ENCODE data around the gene IL1R2. TPM values are rescaled to one million over a fixed set of nuclear protein-coding genes. Genes with fewer than 3 reads are reported as not detected.

Gene IL1R2
- total and polyA plus RNA-seq, 2 of the 13 experiments (the other 11 are each of a cell fraction or from before 2014, with no cell fraction given): 3.6 to 7.3 TPM

GRCh38 chr2:101960819-101961337 lies 30.9 kb upstream of the IL1R2 start (continued):
- TF ChIP-seq NR2F2 (IDR thresholded peaks at IDR 0.05; ENCODE audit: borderline replicate concordance, low read depth) (no peak), SNAPC2 (CRISPR knock-in tag; IDR thresholded peaks at IDR 0.05) (no peak), ZNF263 (CRISPR knock-in tag; IDR thresholded peaks at IDR 0.05) (no peak), IRF1 (CRISPR knock-in tag; IDR thresholded peaks at IDR 0.05; ENCODE audit: low read depth) (no peak), IRF9 (CRISPR knock-in tag; IDR thresholded peaks at IDR 0.05; ENCODE audit: borderline replicate concordance) (no peak), RORA (CRISPR knock-in tag; IDR thresholded peaks at IDR 0.05) (no peak), ZNF724P (CRISPR knock-in tag; IDR thresholded peaks at IDR 0.05; ENCODE audit: borderline replicate concordance) (no peak), NCOA1 (CRISPR knock-in tag; IDR thresholded peaks at IDR 0.05) (no peak), CBX5 (CRISPR knock-in tag; IDR thresholded peaks at IDR 0.05; ENCODE audit: borderline replicate concordance) (no peak), ZBTB20 (CRISPR knock-in tag; IDR thresholded peaks at IDR 0.05; ENCODE audit: borderline replicate concordance, low read depth) (no peak), ELF4 (CRISPR knock-in tag; IDR thresholded peaks at IDR 0.05; ENCODE audit: borderline replicate concordance) (no peak), ONECUT2 (CRISPR knock-in tag; IDR thresholded peaks at IDR 0.05) (no peak), ZFX (CRISPR knock-in tag; IDR thresholded peaks at IDR 0.05; ENCODE audit: low read depth) (no peak), GMEB1 (CRISPR knock-in tag; IDR thresholded peaks at IDR 0.05; ENCODE audit: borderline replicate concordance) (0 out of 2 replicates have a peak, but pooled peaks have one; percentile 2), TBP (CRISPR knock-in tag; IDR thresholded peaks at IDR 0.05) (no peak), HNRNPL (IDR thresholded peaks at IDR 0.05; ENCODE audit: low read depth, low read length) (no peak), ISX (CRISPR knock-in tag; conservative IDR thresholded peaks at IDR 0.05) (no peak), DDIT3 (CRISPR knock-in tag; IDR thresholded peaks at IDR 0.05) (no peak), IRX3 (CRISPR knock-in tag; IDR thresholded peaks at IDR 0.05; ENCODE audit: borderline replicate concordance, low read depth) (no peak), MEIS2 (CRISPR knock-in tag; IDR thresholded peaks at IDR 0.05) (no peak), CHCHD3 (CRISPR knock-in tag; IDR thresholded peaks at IDR 0.05) (no peak), THAP7 (CRISPR knock-in tag; IDR thresholded peaks at IDR 0.05) (no peak), ZHX1 (CRISPR knock-in tag; IDR thresholded peaks at IDR 0.05; ENCODE audit: low read depth) (no peak), JDP2 (CRISPR knock-in tag; IDR thresholded peaks at IDR 0.05; ENCODE audit: borderline replicate concordance) (no peak)
